ENCODE data around the gene TBC1D3L.
"Not testable (repeated sequence)": the region's sequence is repeated elsewhere in the genome, so short reads cannot be mapped to it uniquely, and the experiment has no call there.

The TBC1D3L gene

DNA sequence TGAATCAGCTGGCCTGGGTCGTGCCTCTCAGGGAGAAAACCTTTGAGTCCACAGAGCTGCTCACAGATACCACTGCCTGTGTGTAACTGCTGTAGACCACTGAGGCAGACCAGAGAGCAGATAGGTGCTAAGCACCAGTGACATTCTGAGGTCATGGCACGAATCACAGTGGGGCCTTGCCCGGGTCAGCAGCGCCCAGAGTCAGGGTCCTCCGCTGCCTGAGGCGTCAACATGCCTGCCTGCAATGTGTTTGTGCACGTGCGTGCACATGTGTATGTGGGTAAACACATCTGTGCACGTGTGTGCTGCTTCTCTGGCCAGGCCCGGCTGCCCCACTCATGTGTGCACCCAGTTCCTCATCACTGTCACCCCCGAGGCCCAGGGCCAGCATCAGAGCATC is at the start of gene TBC1D3L:
TSS of gene TBC1D3L (minus strand) at position 101 of the 400 bp plus-strand sequence. CDS start 1,540 bp downstream, outside the sequence.
- DNase-seq (ENCODE audit: low spot score in 2 of 2); H3K4me3 ChIP-seq; H3K4me1 ChIP-seq; H3K27me3 ChIP-seq (ENCODE audit: low read depth); H3K36me3 ChIP-seq (replicated peaks); in situ Hi-C loops (cut with MboI; ENCODE audit: low sequenced_read_pairs); H3K9me3 ChIP-seq: not testable (repeated sequence)

DNA sequence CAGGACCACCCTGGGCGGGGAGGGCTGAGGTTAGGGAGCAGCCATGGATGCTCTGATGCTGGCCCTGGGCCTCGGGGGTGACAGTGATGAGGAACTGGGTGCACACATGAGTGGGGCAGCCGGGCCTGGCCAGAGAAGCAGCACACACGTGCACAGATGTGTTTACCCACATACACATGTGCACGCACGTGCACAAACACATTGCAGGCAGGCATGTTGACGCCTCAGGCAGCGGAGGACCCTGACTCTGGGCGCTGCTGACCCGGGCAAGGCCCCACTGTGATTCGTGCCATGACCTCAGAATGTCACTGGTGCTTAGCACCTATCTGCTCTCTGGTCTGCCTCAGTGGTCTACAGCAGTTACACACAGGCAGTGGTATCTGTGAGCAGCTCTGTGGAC is 14.8 kb upstream of the TBC1D3L start, which contains the start of gene TBC1D3D:
TSS of gene TBC1D3D (plus strand) at position 301 of the 400 bp plus-strand sequence. CDS start 1,585 bp downstream, outside the sequence.
- DNase-seq (ENCODE audit: low spot score in 2 of 2); in situ Hi-C loops (cut with MboI; ENCODE audit: low sequenced_read_pairs); H3K36me3 ChIP-seq (replicated peaks); H3K27me3 ChIP-seq (ENCODE audit: low read depth); H3K4me3 ChIP-seq; H3K4me1 ChIP-seq; H3K9me3 ChIP-seq: not testable (repeated sequence)
